Smooth muscle cell (in vitro differentiated cells): ENCODE results near the gene IFNA8. TPM values are rescaled to one million over a fixed set of nuclear protein-coding genes. Genes with fewer than 3 reads are reported as not detected.
"Not testable (repeated sequence)": the region's sequence is repeated elsewhere in the genome, so short reads cannot be mapped to it uniquely, and the experiment has no call there.

Experiments used
- DNase-seq: peaks from one replicate; lab custom pipeline; 2025; ENCODE audit not compliant: unreplicated experiment; lab: John Stamatoyannopoulos, UW
- H2AFZ ChIP-seq: fragments of 200-600 bp; sonication (generic); 2 replicates; pipeline ENCODE4 v1.6.0; 2016; ENCODE audit warnings: antibody characterized with exemption, low read depth, mild to moderate bottlenecking
- H3F3A ChIP-seq: fragments of 200-600 bp; sonication (generic); 2 replicates; pipeline ENCODE4 v1.6.0; 2017; ENCODE audit warnings: antibody characterized with exemption, low read depth
- H3K27ac ChIP-seq: fragments of 200-600 bp; sonication (generic); 2 replicates; pipeline ENCODE4 v1.5.1; 2016; ENCODE audit warnings: low read depth, mild to moderate bottlenecking
- H3K27me3 ChIP-seq: fragments of 200-600 bp; sonication (generic); 2 replicates; pipeline ENCODE4 v1.6.1; 2016; ENCODE audit warnings: low read depth, mild to moderate bottlenecking
- H3K36me3 ChIP-seq: fragments of 200-600 bp; sonication (generic); 2 replicates; pipeline ENCODE4 v1.5.1; 2016; ENCODE audit warnings: low read depth
- H3K4me1 ChIP-seq: fragments of 200-600 bp; sonication (generic); 2 replicates; pipeline ENCODE4 v1.5.1; 2016; ENCODE audit warnings: low read depth
- H3K4me2 ChIP-seq: fragments of 200-600 bp; sonication (generic); 2 replicates; pipeline ENCODE4 v1.6.0; 2016; ENCODE audit warnings: mild to moderate bottlenecking
- H3K4me3 ChIP-seq: fragments of 200-600 bp; sonication (generic); 2 replicates; pipeline ENCODE4 v1.5.1; 2016; ENCODE audit warnings: mild to moderate bottlenecking
- H3K79me2 ChIP-seq: fragments of 200-600 bp; sonication (generic); 2 replicates; pipeline ENCODE4 v1.6.0; 2016; ENCODE audit warnings: low read depth, mild to moderate bottlenecking
- H3K9ac ChIP-seq: fragments of 200-600 bp; sonication (generic); 2 replicates; pipeline ENCODE4 v1.6.0; 2016; ENCODE audit warnings: low read depth
- H3K9me3 ChIP-seq: fragments of 200-600 bp; sonication (generic); replicated peaks from 2 replicates; pipeline ENCODE4 v1.5.1; 2016; ENCODE audit warnings: low read depth
- H4K20me1 ChIP-seq: fragments of 200-600 bp; sonication (generic); 2 replicates; pipeline ENCODE4 v1.6.0; 2016; ENCODE audit warnings: low read depth
- CTCF ChIP-seq: fragments of 200-600 bp; sonication (generic); IDR thresholded peaks from 2 replicates; pipeline ENCODE4 v1.5.1; 2017; ENCODE audit warnings: borderline replicate concordance, mild to moderate bottlenecking, antibody characterized with exemption; ENCODE audit not compliant: insufficient read depth, poor library complexity, severe bottlenecking
- WGBS: methylation state at CpG from one replicate; pipeline ENCODE4 v1.1.7; 2016; ENCODE audit warnings: low lambda C conversion rate; 5-methylcytosine and 5-hydroxymethylcytosine counted together
- polyA plus RNA-seq: library from polyadenylated mRNA; unstranded; fragments of >200 nt; fragmentation: Nextera tagmentation; extraction: Ambion mirVana; gene quantifications from 2 replicates; pipeline ENCODE4 v1.2.1, GENCODE V29; 2016
- total RNA-seq: library from RNA; depleted of rRNA; stranded (reverse); fragments of >200 nt; gene quantifications from 2 replicates; pipeline ENCODE4 v1.2.3, GENCODE V29; 2014

IFNA8 gene
- total and polyA plus RNA-seq, 2 experiments from 2014 or later = not detected

- Histone ChIP-seq H3K27me3 (no peaks in the 10 kb centered on the region), H3K4me1 (no peaks in the 10 kb centered on the region), H3K79me2 (no peaks in the 10 kb centered on the region), H3F3A (no peaks in the 10 kb centered on the region), H3K36me3 (no peaks in the 10 kb centered on the region), H3K9ac (no peak overlapping the region), H3K27ac (no peak overlapping the region), H3K4me2 (no peak overlapping the region), H3K4me3 (no peak overlapping the region), H3K9me3 (no peaks in the 10 kb centered on the region), H4K20me1 (no peaks in the 10 kb centered on the region), H2AFZ (no peak overlapping the region)
- no peak for TF ChIP-seq CTCF
- no peak for DNase-seq
- 76% methylated on average over 2 of the region's 2 CpGs for WGBS
These were observed 20.3 kb downstream of the IFNA8 start for GRCh38 chr9:21429191-21429590.

GRCh38 chr9:21432672-21433425, 23.9 kb downstream of the IFNA8 start:
- Histone ChIP-seq H3K79me2 (no peaks in the 10 kb centered on the region), H3F3A (no peaks in the 10 kb centered on the region), H2AFZ (no peak overlapping the region), H3K36me3 (no peaks in the 10 kb centered on the region), H3K9me3 (no peaks in the 10 kb centered on the region), H3K27ac (no peak overlapping the region), H3K4me1 (no peaks in the 10 kb centered on the region), H4K20me1 (no peaks in the 10 kb centered on the region), H3K4me3 (no peak overlapping the region), H3K4me2 (no peak overlapping the region), H3K27me3 (no peaks in the 10 kb centered on the region), H3K9ac (no peak overlapping the region)
- WGBS = 95% methylated on average over 2 of the region's 2 CpGs
- no peak for DNase-seq
- no peak for TF ChIP-seq CTCF

- peak; percentile 58 for TF ChIP-seq CTCF
- Histone ChIP-seq H4K20me1 (no peaks in the 10 kb centered on the region), H2AFZ (no peak overlapping the region), H3K4me2 (no peak overlapping the region), H3K27ac (no peak overlapping the region), H3K9me3 (no peaks in the 10 kb centered on the region), H3F3A (no peaks in the 10 kb centered on the region), H3K79me2 (no peaks in the 10 kb centered on the region), H3K27me3 (no peaks in the 10 kb centered on the region), H3K9ac (no peak overlapping the region), H3K36me3 (no peaks in the 10 kb centered on the region), H3K4me3 (no peak overlapping the region), H3K4me1 (no peaks in the 10 kb centered on the region)
- WGBS = 60% methylated on average over 9 of the region's 9 CpGs
- DNase-seq = no peak
These were observed 25.5 kb downstream of the IFNA8 start for GRCh38 chr9:21434202-21435014.

DNA sequence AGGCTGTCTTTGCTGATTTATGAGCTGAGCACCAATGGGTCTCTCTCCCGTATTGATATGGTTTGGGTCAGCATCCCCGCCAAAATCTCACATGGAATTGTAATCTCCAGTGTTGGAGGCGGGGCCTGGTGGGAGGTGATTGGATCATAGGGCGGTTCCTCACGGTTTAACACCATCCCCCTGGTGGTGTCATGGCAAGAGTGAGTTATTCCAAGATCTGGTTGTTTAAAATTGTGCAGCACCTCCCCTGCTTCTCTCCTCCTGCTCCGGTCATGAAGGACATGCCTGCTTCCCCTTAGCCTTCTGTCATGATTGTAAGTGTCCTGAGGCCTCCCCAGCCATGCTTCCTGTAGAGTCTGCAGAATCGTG, 26.1 kb downstream of the IFNA8 start:
- H3K27ac ChIP-seq, H3K9ac ChIP-seq, H3K27me3 ChIP-seq, H3K79me2 ChIP-seq, H3K9me3 ChIP-seq, H3K4me2 ChIP-seq, H3K4me3 ChIP-seq, H2AFZ ChIP-seq, H3K36me3 ChIP-seq, H4K20me1 ChIP-seq, H3F3A ChIP-seq, H3K4me1 ChIP-seq, DNase-seq: not testable (repeated sequence)
- 87% methylated on average over 7 of the region's 7 CpGs for WGBS
